SK-N-SH (cell line): ENCODE data around the gene HEXD. TPM values are rescaled to one million over a fixed set of nuclear protein-coding genes. Genes with fewer than 3 reads are reported as not detected.
"Not testable (repeated sequence)": the region's sequence is repeated elsewhere in the genome, so short reads cannot be mapped to it uniquely, and the experiment has no call there.

ENCODE experiments used
- CTCF ChIA-PET: fragments of 300-600, 350-600 bp; formaldehyde crosslinking; extraction: SDS; loops from one replicate; lab custom pipeline; 2021; lab: Yijun Ruan, JAX
- POLR2A ChIA-PET: fragments of 350-600 bp; sonication (Branson Sonifier 250); formaldehyde crosslinking; extraction: SDS; loops from one replicate; lab custom pipeline; 2020; ENCODE audit warnings: antibody characterized with exemption, inconsistent platforms; lab: Yijun Ruan, JAX
- DNase-seq: peaks from one replicate; pipeline ENCODE4 v3.0.0; 2012
- H2AFZ ChIP-seq: fragments of 200-600 bp; sonication (generic); 2 replicates; pipeline ENCODE4 v1.8.1; 2016; ENCODE audit warnings: antibody characterized with exemption, mild to moderate bottlenecking, low read depth
- H3F3A ChIP-seq: fragments of 200-600 bp; sonication (generic); replicated peaks from 2 replicates; pipeline ENCODE3; 2016; ENCODE audit warnings: antibody characterized with exemption, mild to moderate bottlenecking; ENCODE audit not compliant: insufficient read depth
- H3K27ac ChIP-seq, 2 experiments: fragments of 200-500 bp in 1 of 2; fragments of 200-600 bp in 1 of 2; sonication (Bioruptor generic) in 1 of 2; sonication (generic), shearing (Covaris generic) in 1 of 2; 2 replicates each; pipeline versions ENCODE4 v1.5.1 to v1.6.1; 2014 to 2016; ENCODE audit warnings: low read depth in 2 of 2, inconsistent platforms in 1 of 2, low read length in 1 of 2, mild to moderate bottlenecking in 1 of 2, mixed read lengths in 1 of 2
- H3K27me3 ChIP-seq: fragments of 200-600 bp; sonication (generic), shearing (Covaris generic); 2 replicates; pipeline ENCODE4 v1.6.1; 2016; ENCODE audit warnings: mixed run types; ENCODE audit not compliant: insufficient read depth
- H3K36me3 ChIP-seq, 2 experiments: fragments of 200-500 bp in 1 of 2; fragments of 200-600 bp in 1 of 2; sonication (Bioruptor generic) in 1 of 2; sonication (generic) in 1 of 2; replicated peaks in 1 of 2; 2 replicates each; pipeline versions ENCODE3 to v1.5.1; 2014 to 2016; ENCODE audit warnings: low read length in 1 of 2, mild to moderate bottlenecking in 1 of 2; ENCODE audit not compliant: insufficient read depth in 2 of 2, control insufficient read depth in 1 of 2
- H3K4me1 ChIP-seq, 2 experiments: fragments of 200-500 bp in 1 of 2; fragments of 200-600 bp in 1 of 2; sonication (Bioruptor generic) in 1 of 2; sonication (generic), shearing (Covaris generic) in 1 of 2; 2 replicates each; pipeline versions ENCODE4 v1.5.1 to v1.6.1; 2014 to 2016; ENCODE audit warnings: low read depth in 1 of 2, low read length in 1 of 2, mixed run types in 1 of 2; ENCODE audit not compliant: insufficient read depth in 2 of 2, control insufficient read depth in 1 of 2
- H3K4me2 ChIP-seq: fragments of 200-600 bp; sonication (generic), shearing (Covaris generic); 2 replicates; pipeline ENCODE4 v1.6.1; 2017; ENCODE audit warnings: mixed run types
- H3K4me3 ChIP-seq, 2 experiments: fragments of 200-500 bp in 1 of 2; fragments of 200-600 bp in 1 of 2; sonication (Bioruptor generic) in 1 of 2; sonication (generic), shearing (Covaris generic) in 1 of 2; 2 replicates each; pipeline versions ENCODE4 v1.5.1 to v1.8.1; 2014 to 2016; ENCODE audit warnings: low read depth in 2 of 2, inconsistent platforms in 1 of 2, low read length in 1 of 2, mild to moderate bottlenecking in 1 of 2, mixed read lengths in 1 of 2, moderate library complexity in 1 of 2
- H3K79me2 ChIP-seq: fragments of 200-600 bp; sonication (generic); 2 replicates; pipeline ENCODE4 v1.8.1; 2017; ENCODE audit warnings: mild to moderate bottlenecking; ENCODE audit not compliant: insufficient read depth
- H3K9ac ChIP-seq: fragments of 200-600 bp; sonication (generic); 2 replicates; pipeline ENCODE4 v1.6.1; 2017; ENCODE audit warnings: mixed run types
- H3K9me2 ChIP-seq: fragments of 200-600 bp; sonication (generic); 2 replicates; pipeline ENCODE4 v1.6.1; 2017; ENCODE audit warnings: mixed run types
- H3K9me3 ChIP-seq: fragments of 200-600 bp; sonication (generic); 2 replicates; pipeline ENCODE4 v1.6.1; 2017; ENCODE audit warnings: mixed run types, mild to moderate bottlenecking, moderate library complexity
- H4K20me1 ChIP-seq: fragments of 200-600 bp; sonication (generic); 2 replicates; pipeline ENCODE4 v1.6.1; 2017; ENCODE audit warnings: mild to moderate bottlenecking, mixed run types; ENCODE audit not compliant: insufficient read depth
- MXI1 ChIP-seq: IDR thresholded peaks from 2 replicates; pipeline ENCODE4 v1.6.1; 2012; ENCODE audit warnings: mild to moderate bottlenecking, low read depth, low read length, improper control_type of control experiment
- TEAD4 ChIP-seq: IDR thresholded peaks from 2 replicates; pipeline ENCODE4 v1.4.0; 2012; ENCODE audit warnings: mild to moderate bottlenecking, borderline replicate concordance; ENCODE audit not compliant: insufficient read depth
- WGBS: methylation state at CpG from one replicate; pipeline ENCODE4 v1.1.6; 2017; ENCODE audit warnings: low lambda C conversion rate; 5-methylcytosine and 5-hydroxymethylcytosine counted together
- polyA plus RNA-seq, 3 experiments: library from polyadenylated mRNA; depleted of rRNA; stranded (reverse); fragments of >200 nt; gene quantifications; 2 replicates each; pipeline ENCODE4 v1.2.3, GENCODE V29; 2012
- TF ChIP-seq, protein P1 (sequence below): IDR thresholded peaks from 2 replicates; pipeline ENCODE4 v1.4.0; 2012; ENCODE audit warnings: low read depth

HEXD gene
- polyA plus RNA-seq, 1 of the 3 experiments (the other 2 are of a cell fraction) = 38.8 TPM

DNA sequence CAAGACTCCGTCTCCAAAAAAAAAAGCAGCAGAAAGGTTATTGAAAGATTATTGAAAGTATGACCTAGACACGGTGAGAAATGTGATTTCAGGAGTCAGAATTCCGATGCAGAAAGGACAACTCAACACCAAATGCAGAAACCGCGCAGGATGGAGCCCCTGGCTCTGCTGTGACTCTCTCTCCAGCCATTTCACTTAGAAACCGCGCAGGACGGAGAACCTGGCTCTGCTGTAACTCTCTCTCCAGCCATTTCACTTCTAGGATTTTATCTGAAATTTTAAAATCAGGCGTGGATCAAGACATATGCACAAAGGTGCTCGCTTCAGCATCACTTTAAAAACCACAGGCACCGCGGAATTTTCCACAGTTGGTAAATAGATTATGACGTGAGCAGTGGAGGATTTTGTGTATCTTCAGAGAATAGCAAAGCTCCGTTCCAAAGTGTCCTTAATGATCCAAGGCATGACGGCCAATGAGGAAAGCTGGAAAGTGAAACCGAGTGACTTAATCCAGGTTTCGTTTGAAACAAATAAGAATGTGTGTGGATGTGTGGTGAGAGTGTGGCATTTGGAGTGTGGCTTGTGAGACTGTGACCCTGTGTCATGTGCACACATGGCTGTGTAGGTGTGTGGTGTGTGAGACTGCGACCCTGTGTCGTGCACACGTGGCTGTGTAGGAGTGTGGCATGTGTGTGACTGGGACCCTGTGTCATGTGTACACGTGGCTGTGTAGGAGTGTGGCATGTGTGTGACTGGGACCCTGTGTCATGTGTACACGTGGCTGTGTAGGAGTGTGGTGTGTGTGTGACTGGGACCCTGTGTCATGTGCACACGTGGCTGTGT is 37.1 kb upstream of the HEXD start:
- CTCF ChIA-PET = interaction anchor here (1.0 to 1.5 kb wide), 3 partner anchors 13 to 146 kb away, joined by 3 read pairs; no protein-coding TSS in a partner anchor
- Histone ChIP-seq H3K4me2 (peak overlapping the region; percentile 66), H2AFZ (peak overlapping the region; percentile 14; the same call in 1 of the 2 replicates), H3K27ac (no peak overlapping the region), H3K79me2 (no peaks in the 10 kb centered on the region), H3F3A (peaks cover 5% of the 10 kb centered on the region), H3K9me2 (no peaks in the 10 kb centered on the region), H3K9ac (no peak overlapping the region)
- TF ChIP-seq TEAD4 (no peak), MXI1 (peak; percentile 31; the same call in 1 of the 2 replicates)
- TF ChIP-seq, protein P1, sequence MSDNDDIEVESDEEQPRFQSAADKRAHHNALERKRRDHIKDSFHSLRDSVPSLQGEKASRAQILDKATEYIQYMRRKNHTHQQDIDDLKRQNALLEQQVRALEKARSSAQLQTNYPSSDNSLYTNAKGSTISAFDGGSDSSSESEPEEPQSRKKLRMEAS = no peak
- TF ChIP-seq, all 33 proteins: peak for 1
- Histone ChIP-seq H3K27me3 (peaks cover 41% of the 10 kb centered on the region), H3K9me3 (no peaks in the 10 kb centered on the region), H3K4me1 (peaks cover 6 to 47% of the 10 kb centered on the region in 2 experiments; a peak in 2 of 4 replicates), H3K36me3 (no peaks in the 10 kb centered on the region), H3K4me3 (peak overlapping the region; percentile 29 to 49; a peak in 3 of 4 replicates), H4K20me1 (0 out of 2 replicates have a peak, but pooled peaks cover 6% of the 10 kb centered on the region)
- 14% methylated on average over 23 of the region's 23 CpGs for WGBS
- POLR2A ChIA-PET = interaction anchor here (0.8 to 1.7 kb wide), 2 partner anchors 51 kb away, joined by 3 read pairs; no protein-coding TSS in a partner anchor
- no peak for DNase-seq

DNA sequence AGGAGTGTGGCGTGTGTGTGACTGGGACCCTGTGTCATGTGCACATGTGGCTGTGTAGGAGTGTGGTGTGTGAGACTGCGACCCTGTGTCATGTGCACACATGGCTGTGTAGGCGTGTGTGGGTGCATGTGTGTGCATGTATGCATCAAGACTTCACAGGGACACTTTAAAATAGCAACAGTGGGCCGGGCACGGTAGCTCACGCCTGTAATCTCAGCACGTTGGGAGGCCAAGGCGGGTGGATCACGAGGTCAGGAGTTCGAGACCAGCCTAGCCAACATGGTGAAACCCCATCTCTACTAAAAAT is 36.5 kb upstream of the HEXD start:
- not testable (repeated sequence) for DNase-seq, H3K9me2 ChIP-seq, H3F3A ChIP-seq, H3K27ac ChIP-seq, H3K4me3 ChIP-seq, H3K36me3 ChIP-seq, H3K9me3 ChIP-seq, H2AFZ ChIP-seq, H3K79me2 ChIP-seq, H3K9ac ChIP-seq, H4K20me1 ChIP-seq
- ChIA-PET POLR2A (interaction anchor here (0.8 kb wide), 1 partner anchor 51 kb away, joined by 3 read pairs; no protein-coding TSS in a partner anchor), CTCF (interaction anchor here (1.0 to 2.2 kb wide), 4 partner anchors 13 to 146 kb away, joined by 3 to 9 read pairs (median 3); no protein-coding TSS in a partner anchor)
- Histone ChIP-seq H3K27me3 (peaks cover 35% of the 10 kb centered on the region), H3K4me1 (peaks cover 6 to 52% of the 10 kb centered on the region in 2 experiments; a peak in 2 of 4 replicates), H3K4me2 (0 out of 2 replicates have a peak overlapping the region, but pooled peaks have one; percentile 66)
- WGBS = 65% methylated on average over 10 of the region's 10 CpGs

DNA sequence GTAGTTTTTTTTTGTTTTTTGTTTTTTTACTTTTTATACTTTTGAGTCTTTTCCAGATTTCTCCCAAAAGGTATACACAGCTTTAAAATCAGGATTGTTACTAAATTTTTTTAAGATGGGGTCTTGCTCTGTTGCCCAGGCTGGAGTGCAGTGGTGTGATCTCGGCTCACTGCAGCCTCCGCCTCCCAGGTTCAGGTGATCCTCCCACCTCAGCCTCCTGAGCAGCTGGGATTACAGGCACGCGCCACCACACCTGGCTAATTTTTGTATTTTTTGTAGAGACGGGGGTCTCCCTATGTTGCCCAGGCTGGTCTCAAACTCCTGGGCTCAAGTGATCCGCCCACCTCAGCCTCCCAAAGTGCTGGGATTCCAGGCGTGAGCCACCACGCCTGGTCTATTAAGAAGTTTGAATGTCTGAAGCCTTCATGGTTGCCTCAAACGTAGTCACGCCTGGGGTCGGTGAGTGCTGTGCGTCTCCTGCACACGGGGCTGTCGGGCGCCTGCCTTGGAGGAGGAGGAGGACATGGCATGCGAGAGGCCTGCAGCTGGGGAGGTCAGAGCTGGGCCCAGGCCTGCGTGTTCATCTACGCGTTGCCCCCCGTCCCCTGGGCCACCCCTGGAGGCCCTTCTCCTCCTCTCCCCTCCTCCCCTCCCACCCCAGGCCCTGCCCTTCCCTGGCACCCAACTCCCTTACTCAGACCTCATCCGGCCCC is 35.8 kb upstream of the HEXD start:
- CTCF ChIA-PET = interaction anchor here (1.1 to 2.6 kb wide), 5 partner anchors 17 to 64 kb away, joined by 3 to 9 read pairs (median 5); no protein-coding TSS in a partner anchor
- DNase-seq = not testable (repeated sequence)

More for the DNA sequence above, 35.8 kb upstream of the HEXD start:
- H3K4me3 ChIP-seq, H3K4me2 ChIP-seq, H4K20me1 ChIP-seq, H2AFZ ChIP-seq, H3K36me3 ChIP-seq, H3K9me2 ChIP-seq, H3K9ac ChIP-seq, H3K9me3 ChIP-seq, H3K79me2 ChIP-seq, H3K27ac ChIP-seq, H3F3A ChIP-seq: not testable (repeated sequence)
- POLR2A ChIA-PET = interaction anchor here (0.8 kb wide), 1 partner anchor 50 kb away, joined by 3 read pairs; no protein-coding TSS in a partner anchor
- H3K4me1 ChIP-seq = peaks cover 6 to 59% of the 10 kb centered on the region in 2 experiments; a peak in 2 of 4 replicates
- 86% methylated on average over 21 of the region's 21 CpGs for WGBS
- peaks cover 33% of the 10 kb centered on the region for H3K27me3 ChIP-seq
